PFSK-1 (cell line): ENCODE results near the gene GRIK1.

ENCODE experiments used
- FOXP2 ChIP-seq: optimal IDR thresholded peaks from 2 replicates; pipeline ENCODE3; 2011; ENCODE audit warnings: borderline replicate concordance, control low read depth, inconsistent platforms; ENCODE audit not compliant: insufficient read depth; ENCODE audit errors: extremely low read length, extremely low read depth
- POLR2AphosphoS5 ChIP-seq: IDR thresholded peaks from 2 replicates; pipeline ENCODE4 v1.6.1; 2012; ENCODE audit warnings: low read depth, mild to moderate bottlenecking, control low read depth, low read length, moderate library complexity
- REST ChIP-seq, 2 experiments: IDR thresholded peaks; 2 replicates each; pipeline versions ENCODE4 v1.6.1 to v1.8.0; 2011 to 2012; ENCODE audit warnings: low read depth in 2 of 2, low read length in 2 of 2, control low read depth in 1 of 2, inconsistent platforms in 1 of 2, mild to moderate bottlenecking in 1 of 2, moderate library complexity in 1 of 2; ENCODE audit not compliant: insufficient read depth in 1 of 2
- SIN3A ChIP-seq: IDR thresholded peaks from 2 replicates; pipeline ENCODE4 v1.6.1; 2012; ENCODE audit warnings: mild to moderate bottlenecking, low read length, moderate library complexity, borderline replicate concordance; ENCODE audit not compliant: insufficient read depth
- TAF1 ChIP-seq: IDR thresholded peaks from 2 replicates; pipeline ENCODE4 v1.6.1; 2012; ENCODE audit warnings: low read length, control low read depth, borderline replicate concordance; ENCODE audit not compliant: insufficient read depth

- TF ChIP-seq REST (IDR thresholded peaks at IDR 0.05; ENCODE audit: insufficient read depth in 1 of 2, low read depth in 2 of 2, low read length in 2 of 2) (no peak), POLR2AphosphoS5 (no peak), TAF1 (no peak), SIN3A (no peak), FOXP2 (no peak)
Observed at GRCh38 chr21:29641635-29642550, 297.9 kb downstream of the GRIK1 start.
